HFFc6 (cell line): ENCODE measurements around the gene BRF1. TPM values are rescaled to one million over a fixed set of nuclear protein-coding genes. Genes with fewer than 3 reads are reported as not detected.

Source experiments
- DNase-seq: peaks from one replicate; pipeline ENCODE4 v3.0.0-alpha.2; 2018
- H3K27ac Mint-ChIP-seq: 2 replicates; pipeline ENCODE4 v1.8.0; 2020; ENCODE audit warnings: mild to moderate bottlenecking, mixed read lengths
- H3K27me3 Mint-ChIP-seq: 2 replicates; pipeline ENCODE4 v1.8.0; 2021; ENCODE audit warnings: mild to moderate bottlenecking, moderate library complexity, mixed read lengths; ENCODE audit not compliant: insufficient read depth
- H3K36me3 Mint-ChIP-seq: 2 replicates; pipeline ENCODE4 v1.8.0; 2021; ENCODE audit warnings: low read depth, mixed read lengths
- H3K4me1 Mint-ChIP-seq: 2 replicates; pipeline ENCODE4 v1.8.0; 2020; ENCODE audit warnings: low read depth, mixed read lengths
- H3K4me3 Mint-ChIP-seq: 2 replicates; pipeline ENCODE4 v1.8.0; 2020; ENCODE audit warnings: mild to moderate bottlenecking, moderate library complexity, mixed read lengths
- H3K9me3 Mint-ChIP-seq: 2 replicates; pipeline ENCODE4 v1.8.0; 2020; ENCODE audit warnings: mild to moderate bottlenecking, mixed read lengths
- total RNA-seq, 6 experiments: library from RNA; stranded (reverse); fragmentation: NEBNext Ultra II Directional; extraction: Animal tissue kit (Norgen Biotek cat#: 25700); gene quantifications; 2 replicates in 1 of 6; 3 replicates in 5 of 6; pipeline ENCODE4 v1.2.3, GENCODE V29; 2021
- TF ChIP-seq, protein P1 (sequence below): fragments of 200-600 bp; sonication (generic); IDR thresholded peaks from 2 replicates; pipeline ENCODE4 v1.5.0; 2021; ENCODE audit warnings: antibody characterized with exemption, mild to moderate bottlenecking

BRF1 gene
- total RNA-seq, 6 experiments from 2014 or later: 20.1 to 25.8 (median 21.8) TPM

DNA sequence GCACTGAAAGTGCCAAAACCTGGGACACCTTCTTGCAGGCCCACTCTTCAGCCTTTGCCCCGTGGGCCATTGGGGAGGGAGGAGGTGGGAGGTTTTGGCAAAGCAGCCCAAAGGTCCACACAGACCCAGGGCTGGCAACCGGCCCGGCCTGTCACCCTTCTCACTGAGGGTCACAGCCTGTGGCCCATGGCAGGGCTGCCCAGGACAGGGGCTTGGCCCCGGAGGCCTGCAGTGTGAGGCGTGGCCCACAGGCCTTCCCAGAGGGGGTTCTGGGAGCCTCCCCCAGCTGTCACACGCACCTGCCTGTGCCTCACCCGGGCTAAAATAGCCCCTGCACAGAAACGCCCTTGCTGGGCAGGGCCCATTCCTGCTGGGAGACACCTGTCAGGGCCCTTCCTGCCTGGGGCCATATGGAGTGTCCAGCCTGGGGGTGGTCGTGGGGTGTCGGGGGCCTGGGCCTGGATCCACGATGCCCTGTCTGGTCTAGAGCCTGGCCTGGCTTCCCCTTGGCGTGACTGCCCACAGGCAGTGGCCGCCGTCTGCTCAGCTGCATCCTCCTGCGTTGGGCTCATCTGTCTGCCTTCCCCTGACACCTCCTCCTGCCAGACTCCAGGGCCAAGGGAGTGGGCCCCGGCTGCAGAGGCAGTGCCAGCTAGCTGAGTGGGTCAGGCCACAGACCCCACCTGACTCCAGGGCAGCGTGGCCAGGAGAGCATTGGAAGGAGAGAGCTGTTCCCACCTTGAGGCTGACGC lies 33.0 kb upstream of the BRF1 start:
- TF ChIP-seq, protein P1, sequence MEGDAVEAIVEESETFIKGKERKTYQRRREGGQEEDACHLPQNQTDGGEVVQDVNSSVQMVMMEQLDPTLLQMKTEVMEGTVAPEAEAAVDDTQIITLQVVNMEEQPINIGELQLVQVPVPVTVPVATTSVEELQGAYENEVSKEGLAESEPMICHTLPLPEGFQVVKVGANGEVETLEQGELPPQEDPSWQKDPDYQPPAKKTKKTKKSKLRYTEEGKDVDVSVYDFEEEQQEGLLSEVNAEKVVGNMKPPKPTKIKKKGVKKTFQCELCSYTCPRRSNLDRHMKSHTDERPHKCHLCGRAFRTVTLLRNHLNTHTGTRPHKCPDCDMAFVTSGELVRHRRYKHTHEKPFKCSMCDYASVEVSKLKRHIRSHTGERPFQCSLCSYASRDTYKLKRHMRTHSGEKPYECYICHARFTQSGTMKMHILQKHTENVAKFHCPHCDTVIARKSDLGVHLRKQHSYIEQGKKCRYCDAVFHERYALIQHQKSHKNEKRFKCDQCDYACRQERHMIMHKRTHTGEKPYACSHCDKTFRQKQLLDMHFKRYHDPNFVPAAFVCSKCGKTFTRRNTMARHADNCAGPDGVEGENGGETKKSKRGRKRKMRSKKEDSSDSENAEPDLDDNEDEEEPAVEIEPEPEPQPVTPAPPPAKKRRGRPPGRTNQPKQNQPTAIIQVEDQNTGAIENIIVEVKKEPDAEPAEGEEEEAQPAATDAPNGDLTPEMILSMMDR: no peak
- DNase-seq: no peak
- H3K4me1 Mint-ChIP-seq: peaks cover 11% of the 10 kb centered on the region
- H3K9me3 Mint-ChIP-seq: no peaks in the 10 kb centered on the region
- H3K4me3 Mint-ChIP-seq: no peak overlapping the region
- H3K36me3 Mint-ChIP-seq: no peaks in the 10 kb centered on the region
- H3K27ac Mint-ChIP-seq: no peak overlapping the region
- H3K27me3 Mint-ChIP-seq: no peaks in the 10 kb centered on the region

- Mint-ChIP-seq H3K4me1 (peaks cover 11% of the 10 kb centered on the region), H3K4me3 (no peak overlapping the region)
- DNase-seq: no peak
These were observed 32.3 kb upstream of the BRF1 start for GRCh38 chr14:105333020-105333490.

DNA sequence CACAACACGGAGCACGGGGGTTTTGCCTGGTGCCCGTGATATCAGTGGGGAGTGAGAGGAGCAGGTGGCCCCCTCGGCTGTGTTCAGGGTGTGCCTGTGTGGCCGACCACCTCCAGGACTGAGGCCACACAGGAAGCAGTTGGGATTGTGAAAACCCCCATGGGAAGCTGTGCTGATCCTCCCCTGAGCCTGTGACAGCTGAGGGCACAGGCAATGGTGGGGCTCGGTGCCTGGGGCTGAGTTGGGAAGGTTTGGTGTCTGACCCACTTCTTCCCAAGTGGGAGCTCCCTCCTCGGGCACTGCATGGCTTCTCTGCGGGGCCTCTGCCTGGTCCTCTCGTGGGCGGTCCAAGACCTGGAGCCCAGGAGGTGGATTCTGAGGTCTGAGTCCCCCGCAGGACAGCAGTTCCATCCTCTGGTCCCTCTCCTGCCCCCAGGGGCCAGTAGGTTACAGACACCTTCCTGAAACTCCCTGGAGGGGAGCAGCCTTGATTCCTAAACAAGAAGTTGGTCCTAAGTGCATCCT lies 31.6 kb upstream of the BRF1 start:
- no peaks in the 10 kb centered on the region for H3K27me3 Mint-ChIP-seq
- H3K36me3 Mint-ChIP-seq: no peaks in the 10 kb centered on the region
- no peaks in the 10 kb centered on the region for H3K9me3 Mint-ChIP-seq
- TF ChIP-seq, protein P1: no peak
- no peak overlapping the region for H3K27ac Mint-ChIP-seq
- H3K4me1 Mint-ChIP-seq: peaks cover 11% of the 10 kb centered on the region
- DNase-seq: no peak
- H3K4me3 Mint-ChIP-seq: no peak overlapping the region

More at GRCh38 chr14:105333020-105333490, 32.3 kb upstream of the BRF1 start:
- H3K27ac Mint-ChIP-seq: no peak overlapping the region
- no peaks in the 10 kb centered on the region for H3K27me3 Mint-ChIP-seq
- TF ChIP-seq, protein P1: no peak
- H3K36me3 Mint-ChIP-seq: no peaks in the 10 kb centered on the region
- no peaks in the 10 kb centered on the region for H3K9me3 Mint-ChIP-seq

DNA sequence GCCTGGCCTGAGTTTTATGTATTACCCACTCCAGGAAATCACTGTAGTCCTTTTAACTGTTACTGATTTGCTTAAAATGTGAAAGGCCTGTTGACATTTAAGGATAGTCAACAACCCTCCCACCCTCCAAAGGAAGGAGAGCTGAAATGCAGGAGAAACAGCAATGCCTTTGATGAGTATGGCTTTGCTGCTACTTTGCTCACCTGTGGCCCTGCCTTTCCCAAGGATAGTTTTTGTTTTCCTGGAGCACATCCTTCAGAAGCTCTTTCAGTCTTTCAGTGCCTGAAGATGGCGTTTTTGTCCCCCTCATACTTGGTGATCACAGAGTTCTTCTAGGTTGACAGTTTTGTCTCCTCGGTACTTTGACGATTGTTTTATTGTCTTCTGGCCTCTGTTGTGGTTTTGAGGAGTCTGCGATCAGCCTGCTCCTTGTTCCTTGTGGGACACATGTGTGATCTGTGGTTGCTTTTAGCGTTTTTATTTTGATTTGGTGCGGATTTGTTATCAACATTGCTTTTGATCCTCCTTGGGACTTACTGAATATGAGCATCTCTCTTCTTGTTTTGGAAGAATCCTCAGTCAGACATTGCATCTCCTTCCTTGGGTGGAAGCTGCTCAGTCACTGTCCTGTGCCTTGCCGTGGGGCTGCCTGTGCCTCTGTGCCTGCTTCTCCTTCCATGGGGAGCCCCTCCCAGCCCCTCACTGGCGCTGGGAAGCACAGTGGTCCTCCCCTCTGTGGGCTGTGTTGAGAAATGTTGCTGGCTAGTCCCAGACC lies 31.0 kb upstream of the BRF1 start:
- Mint-ChIP-seq H3K4me1 (peaks cover 11% of the 10 kb centered on the region), H3K4me3 (no peak overlapping the region), H3K27ac (no peak overlapping the region), H3K36me3 (no peaks in the 10 kb centered on the region), H3K27me3 (no peaks in the 10 kb centered on the region), H3K9me3 (no peaks in the 10 kb centered on the region)
- no peak for DNase-seq
- TF ChIP-seq, protein P1: no peak

GRCh38 chr14:105330491-105330895 lies 29.7 kb upstream of the BRF1 start:
- Mint-ChIP-seq H3K27ac (peak overlapping the region; percentile 26), H3K4me3 (peak overlapping the region; percentile 41; the same call in 1 of the 2 replicates), H3K36me3 (no peaks in the 10 kb centered on the region), H3K27me3 (no peaks in the 10 kb centered on the region), H3K4me1 (peaks cover 11% of the 10 kb centered on the region), H3K9me3 (no peaks in the 10 kb centered on the region)
- peak; percentile 25 for DNase-seq
- TF ChIP-seq, protein P1: no peak
